ENCODE measurements around the gene CEP170.

- TF ChIP-seq, protein P1, sequence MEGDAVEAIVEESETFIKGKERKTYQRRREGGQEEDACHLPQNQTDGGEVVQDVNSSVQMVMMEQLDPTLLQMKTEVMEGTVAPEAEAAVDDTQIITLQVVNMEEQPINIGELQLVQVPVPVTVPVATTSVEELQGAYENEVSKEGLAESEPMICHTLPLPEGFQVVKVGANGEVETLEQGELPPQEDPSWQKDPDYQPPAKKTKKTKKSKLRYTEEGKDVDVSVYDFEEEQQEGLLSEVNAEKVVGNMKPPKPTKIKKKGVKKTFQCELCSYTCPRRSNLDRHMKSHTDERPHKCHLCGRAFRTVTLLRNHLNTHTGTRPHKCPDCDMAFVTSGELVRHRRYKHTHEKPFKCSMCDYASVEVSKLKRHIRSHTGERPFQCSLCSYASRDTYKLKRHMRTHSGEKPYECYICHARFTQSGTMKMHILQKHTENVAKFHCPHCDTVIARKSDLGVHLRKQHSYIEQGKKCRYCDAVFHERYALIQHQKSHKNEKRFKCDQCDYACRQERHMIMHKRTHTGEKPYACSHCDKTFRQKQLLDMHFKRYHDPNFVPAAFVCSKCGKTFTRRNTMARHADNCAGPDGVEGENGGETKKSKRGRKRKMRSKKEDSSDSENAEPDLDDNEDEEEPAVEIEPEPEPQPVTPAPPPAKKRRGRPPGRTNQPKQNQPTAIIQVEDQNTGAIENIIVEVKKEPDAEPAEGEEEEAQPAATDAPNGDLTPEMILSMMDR (IDR thresholded peaks at IDR 0.05; ENCODE audit: low read length): no peak
- no peak for TF ChIP-seq EZH2 (IDR thresholded peaks at IDR 0.05; ENCODE audit: borderline replicate concordance, low read length)
Measured at GRCh38 chr1:243229526-243229925, 25.6 kb downstream of the CEP170 start.
